HFFc6 (cell line): ENCODE measurements around the gene GNMT. TPM values are rescaled to one million over a fixed set of nuclear protein-coding genes. Genes with fewer than 3 reads are reported as not detected.

Experiments used
- DNase-seq: peaks from one replicate; pipeline ENCODE4 v3.0.0-alpha.2; 2018
- H3K27ac Mint-ChIP-seq: 2 replicates; pipeline ENCODE4 v1.8.0; 2020; ENCODE audit warnings: mild to moderate bottlenecking, mixed read lengths
- H3K27me3 Mint-ChIP-seq: 2 replicates; pipeline ENCODE4 v1.8.0; 2021; ENCODE audit warnings: mild to moderate bottlenecking, moderate library complexity, mixed read lengths; ENCODE audit not compliant: insufficient read depth
- H3K36me3 Mint-ChIP-seq: 2 replicates; pipeline ENCODE4 v1.8.0; 2021; ENCODE audit warnings: low read depth, mixed read lengths
- H3K4me1 Mint-ChIP-seq: 2 replicates; pipeline ENCODE4 v1.8.0; 2020; ENCODE audit warnings: low read depth, mixed read lengths
- H3K4me3 Mint-ChIP-seq: 2 replicates; pipeline ENCODE4 v1.8.0; 2020; ENCODE audit warnings: mild to moderate bottlenecking, moderate library complexity, mixed read lengths
- H3K9me3 Mint-ChIP-seq: 2 replicates; pipeline ENCODE4 v1.8.0; 2020; ENCODE audit warnings: mild to moderate bottlenecking, mixed read lengths
- total RNA-seq, 6 experiments: library from RNA; stranded (reverse); fragmentation: NEBNext Ultra II Directional; extraction: Animal tissue kit (Norgen Biotek cat#: 25700); gene quantifications; 2 replicates in 1 of 6; 3 replicates in 5 of 6; pipeline ENCODE4 v1.2.3, GENCODE V29; 2021
- TF ChIP-seq, protein P1 (sequence below): fragments of 200-600 bp; sonication (generic); IDR thresholded peaks from 2 replicates; pipeline ENCODE4 v1.5.0; 2021; ENCODE audit warnings: antibody characterized with exemption, mild to moderate bottlenecking

The GNMT gene
- total RNA-seq, 6 experiments from 2014 or later, result 0.16 to 0.24 (median 0.20) TPM; not detected in 1

DNA sequence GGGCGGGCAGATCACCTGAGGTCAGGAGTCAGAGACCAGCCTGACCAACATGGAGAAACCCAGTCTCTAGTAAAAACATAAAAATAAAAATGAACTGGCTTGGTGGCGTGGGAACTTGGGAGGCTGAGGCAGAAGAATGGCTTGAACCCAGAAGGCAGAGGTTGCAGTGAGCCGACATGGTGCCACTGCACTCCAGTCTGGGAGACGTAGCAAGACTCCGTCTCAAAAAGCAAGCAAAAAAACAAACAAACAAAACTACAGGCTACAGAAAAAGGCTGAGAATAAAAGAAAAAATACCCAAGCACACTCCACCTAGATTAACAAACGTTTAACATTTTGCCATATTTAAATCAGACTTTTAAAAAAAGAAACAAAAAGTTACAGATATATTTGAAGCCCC, 38.8 kb upstream of the GNMT start:
- Mint-ChIP-seq H3K27ac (no peak overlapping the region), H3K36me3 (no peaks in the 10 kb centered on the region), H3K9me3 (no peaks in the 10 kb centered on the region), H3K4me1 (peaks cover 8% of the 10 kb centered on the region), H3K4me3 (no peak overlapping the region), H3K27me3 (peaks cover 1% of the 10 kb centered on the region; the same call in 1 of the 2 replicates)
- no peak for DNase-seq
- TF ChIP-seq, protein P1, sequence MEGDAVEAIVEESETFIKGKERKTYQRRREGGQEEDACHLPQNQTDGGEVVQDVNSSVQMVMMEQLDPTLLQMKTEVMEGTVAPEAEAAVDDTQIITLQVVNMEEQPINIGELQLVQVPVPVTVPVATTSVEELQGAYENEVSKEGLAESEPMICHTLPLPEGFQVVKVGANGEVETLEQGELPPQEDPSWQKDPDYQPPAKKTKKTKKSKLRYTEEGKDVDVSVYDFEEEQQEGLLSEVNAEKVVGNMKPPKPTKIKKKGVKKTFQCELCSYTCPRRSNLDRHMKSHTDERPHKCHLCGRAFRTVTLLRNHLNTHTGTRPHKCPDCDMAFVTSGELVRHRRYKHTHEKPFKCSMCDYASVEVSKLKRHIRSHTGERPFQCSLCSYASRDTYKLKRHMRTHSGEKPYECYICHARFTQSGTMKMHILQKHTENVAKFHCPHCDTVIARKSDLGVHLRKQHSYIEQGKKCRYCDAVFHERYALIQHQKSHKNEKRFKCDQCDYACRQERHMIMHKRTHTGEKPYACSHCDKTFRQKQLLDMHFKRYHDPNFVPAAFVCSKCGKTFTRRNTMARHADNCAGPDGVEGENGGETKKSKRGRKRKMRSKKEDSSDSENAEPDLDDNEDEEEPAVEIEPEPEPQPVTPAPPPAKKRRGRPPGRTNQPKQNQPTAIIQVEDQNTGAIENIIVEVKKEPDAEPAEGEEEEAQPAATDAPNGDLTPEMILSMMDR, result no peak

DNA sequence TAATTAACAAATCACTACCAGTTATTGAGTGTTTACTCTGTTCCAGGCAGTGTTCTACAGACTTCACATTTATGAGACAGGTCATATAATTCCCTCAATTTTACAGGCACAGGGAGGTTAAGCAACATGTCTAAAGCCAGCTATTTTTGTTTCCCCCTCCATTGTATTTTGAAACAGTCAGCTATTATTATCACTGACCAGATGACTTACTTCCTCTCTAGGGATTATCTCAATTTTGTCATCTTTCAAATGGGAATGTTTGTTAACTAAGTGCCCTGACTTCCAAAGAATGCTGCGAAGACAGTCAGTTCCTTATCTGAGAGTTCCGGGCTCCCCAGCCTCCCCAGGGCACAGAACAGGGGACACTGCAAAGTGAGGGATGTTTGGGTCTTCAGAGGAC, 36.9 kb upstream of the GNMT start:
- H3K27ac Mint-ChIP-seq, result no peak overlapping the region
- H3K27me3 Mint-ChIP-seq, result peaks cover 1% of the 10 kb centered on the region; the same call in 1 of the 2 replicates
- DNase-seq, result no peak
- no peaks in the 10 kb centered on the region for H3K9me3 Mint-ChIP-seq
- H3K4me3 Mint-ChIP-seq, result no peak overlapping the region
- H3K4me1 Mint-ChIP-seq, result peaks cover 14% of the 10 kb centered on the region
- TF ChIP-seq, protein P1, result no peak
- no peaks in the 10 kb centered on the region for H3K36me3 Mint-ChIP-seq

DNA sequence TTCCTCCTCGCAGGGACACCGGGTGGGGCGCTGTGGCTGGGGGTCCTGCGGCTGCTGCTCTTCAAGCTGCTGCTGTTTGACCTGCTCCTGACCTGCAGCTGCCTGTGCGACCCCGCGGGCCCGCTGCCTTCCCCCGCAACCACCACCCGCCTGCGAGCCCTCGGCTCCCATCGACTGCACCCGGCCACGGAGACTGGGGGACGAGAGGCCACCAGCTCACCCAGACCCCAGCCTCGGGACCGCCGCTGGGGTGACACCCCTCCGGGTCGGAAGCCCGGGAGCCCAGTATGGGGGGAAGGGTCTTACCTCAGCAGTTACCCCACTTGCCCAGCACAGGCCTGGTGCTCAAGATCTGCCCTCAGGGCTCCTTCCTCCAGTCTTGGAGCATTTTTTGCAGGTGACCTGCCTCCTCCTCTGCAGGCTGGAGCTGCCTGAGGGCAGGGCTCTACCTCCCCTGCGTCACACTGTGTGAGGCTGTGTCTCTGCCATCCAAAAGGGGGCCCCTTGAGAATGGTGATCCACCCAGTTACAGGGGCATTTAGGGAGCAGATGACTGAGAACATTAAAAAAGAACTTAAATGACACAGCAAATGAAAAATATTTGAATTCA, 35.2 kb upstream of the GNMT start:
- Mint-ChIP-seq H3K27me3 (peaks cover 1% of the 10 kb centered on the region), H3K9me3 (no peaks in the 10 kb centered on the region), H3K4me1 (peaks cover 19% of the 10 kb centered on the region), H3K27ac (no peak overlapping the region), H3K4me3 (no peak overlapping the region), H3K36me3 (peaks cover 3% of the 10 kb centered on the region; the same call in 1 of the 2 replicates)
- DNase-seq, result no peak
- TF ChIP-seq, protein P1, result no peak

DNA sequence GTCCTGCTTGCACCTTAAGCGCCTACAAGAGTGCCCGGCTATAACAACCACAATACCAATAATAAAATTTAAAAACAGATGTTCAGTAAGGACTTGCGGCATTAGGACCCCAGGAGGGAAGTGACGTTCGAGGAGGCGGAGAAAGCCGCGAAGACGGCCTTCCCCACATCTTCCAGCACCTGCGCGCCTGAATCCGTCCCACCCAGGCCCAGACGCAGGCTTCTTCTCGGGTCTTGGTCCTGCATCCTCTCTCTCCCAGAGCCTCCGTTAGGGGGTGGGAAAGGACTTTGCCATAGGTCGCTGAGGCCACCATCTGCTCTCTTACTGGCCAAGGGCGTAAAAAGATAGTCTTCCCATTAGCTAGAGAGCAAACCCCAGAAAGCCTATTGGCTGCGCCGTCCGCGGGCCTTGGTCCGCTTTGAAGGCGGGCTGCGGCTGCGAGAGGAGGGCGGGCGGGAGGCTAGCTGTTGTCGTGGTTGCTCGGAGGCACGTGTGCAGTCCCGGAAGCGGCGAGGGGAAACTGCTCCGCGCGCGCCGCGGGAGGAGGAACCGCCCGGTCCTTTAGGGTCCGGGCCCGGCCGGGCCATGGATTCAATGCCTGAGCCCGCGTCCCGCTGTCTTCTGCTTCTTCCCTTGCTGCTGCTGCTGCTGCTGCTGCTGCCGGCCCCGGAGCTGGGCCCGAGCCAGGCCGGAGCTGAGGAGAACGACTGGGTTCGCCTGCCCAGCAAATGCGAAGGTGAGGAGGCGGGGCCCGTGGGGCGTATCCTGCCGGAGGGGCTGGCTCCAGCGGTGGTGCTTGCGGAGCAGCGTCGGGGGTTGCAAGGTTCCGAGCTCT, 31.4 kb upstream of the GNMT start, which contains the start of gene CNPY3:
Gene CNPY3 (plus strand): TSS at position 495 of the 835 bp plus-strand sequence. CDS start 91 bp downstream, at position 586.
- TF ChIP-seq, protein P1, result no peak
- DNase-seq, result peak; percentile 98
- no peaks in the 10 kb centered on the region for H3K9me3 Mint-ChIP-seq
- peak within 1 kb of the TSS; percentile 97 for H3K4me3 Mint-ChIP-seq
- peak within 1 kb of the TSS; percentile 93 for H3K27ac Mint-ChIP-seq
- H3K4me1 Mint-ChIP-seq, result peaks cover 36% of the 10 kb centered on the region
- H3K36me3 Mint-ChIP-seq, result peaks cover 4% of the 10 kb centered on the region; the same call in 1 of the 2 replicates
- peaks cover 1% of the 10 kb centered on the region for H3K27me3 Mint-ChIP-seq

DNA sequence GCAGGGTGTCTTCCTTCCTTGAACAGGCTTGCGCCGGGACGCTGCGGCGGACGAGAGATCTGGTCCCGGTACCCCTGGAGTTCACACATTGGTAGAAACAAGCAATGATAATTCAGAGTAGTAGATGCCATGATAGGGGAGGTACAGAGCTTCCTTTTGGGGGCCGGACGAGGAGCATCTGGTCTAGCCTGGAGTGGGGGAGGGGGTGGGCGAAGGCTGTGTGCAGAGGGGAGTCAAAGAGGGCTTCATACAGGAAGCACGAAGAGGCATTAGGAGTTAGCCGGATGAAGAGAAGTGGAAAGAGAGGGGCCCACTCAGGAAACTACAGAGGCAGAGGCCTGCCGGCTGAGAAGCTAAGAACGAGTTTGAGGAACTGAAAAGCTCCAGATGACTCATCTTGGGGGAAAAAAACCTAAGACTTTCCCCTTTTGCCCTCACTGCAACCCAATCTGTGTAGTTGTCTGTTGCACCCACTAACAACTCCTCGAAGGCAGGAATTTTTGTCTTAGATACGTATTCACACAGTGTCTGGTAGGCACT, 30.7 kb upstream of the GNMT start:
- no peaks in the 10 kb centered on the region for H3K9me3 Mint-ChIP-seq
- peaks cover 1% of the 10 kb centered on the region for H3K27me3 Mint-ChIP-seq
- peak overlapping the region; percentile 97 for H3K4me3 Mint-ChIP-seq
- peak; percentile 77 for DNase-seq
- peaks cover 36% of the 10 kb centered on the region for H3K4me1 Mint-ChIP-seq
- peaks cover 4% of the 10 kb centered on the region; the same call in 1 of the 2 replicates for H3K36me3 Mint-ChIP-seq
- TF ChIP-seq, protein P1, result no peak
- peak overlapping the region; percentile 93 for H3K27ac Mint-ChIP-seq
